ENCODE data around the gene KCNMA1.

KCNMA1 gene

DNA sequence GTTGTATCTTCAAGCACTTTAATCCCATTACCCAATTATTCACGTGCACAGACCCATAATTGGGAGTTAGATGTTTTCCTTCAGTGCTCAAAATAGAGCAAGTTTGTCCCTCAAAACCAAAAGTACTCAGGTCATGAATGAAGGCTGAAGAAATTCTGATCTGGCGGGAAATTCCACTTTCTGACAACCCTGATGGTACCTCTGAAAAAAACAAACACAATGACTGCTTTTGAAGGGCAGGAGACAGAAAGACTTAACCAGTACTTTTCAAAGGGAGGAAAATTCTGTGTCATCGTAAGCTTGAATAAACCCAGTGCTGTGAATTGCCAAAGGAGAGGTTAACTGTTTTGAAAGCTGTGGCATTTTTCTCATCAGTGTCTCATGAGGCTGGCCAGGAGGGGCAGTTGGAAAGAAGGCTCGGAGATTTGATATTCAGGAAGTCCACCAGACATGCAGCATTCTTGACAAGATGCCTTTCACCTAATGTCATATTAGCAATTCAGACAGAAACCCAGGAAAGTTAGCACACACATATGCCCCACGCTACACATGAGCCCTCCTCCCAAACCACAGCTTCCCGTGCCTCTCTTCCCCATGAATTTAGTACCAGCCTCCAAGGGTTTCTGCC, 347.0 kb downstream of the KCNMA1 start:
- H3K4me3 ChIP-seq (ENCODE audit: low read depth, low read length) = no peak overlapping the region
- TF ChIP-seq, protein P1, sequence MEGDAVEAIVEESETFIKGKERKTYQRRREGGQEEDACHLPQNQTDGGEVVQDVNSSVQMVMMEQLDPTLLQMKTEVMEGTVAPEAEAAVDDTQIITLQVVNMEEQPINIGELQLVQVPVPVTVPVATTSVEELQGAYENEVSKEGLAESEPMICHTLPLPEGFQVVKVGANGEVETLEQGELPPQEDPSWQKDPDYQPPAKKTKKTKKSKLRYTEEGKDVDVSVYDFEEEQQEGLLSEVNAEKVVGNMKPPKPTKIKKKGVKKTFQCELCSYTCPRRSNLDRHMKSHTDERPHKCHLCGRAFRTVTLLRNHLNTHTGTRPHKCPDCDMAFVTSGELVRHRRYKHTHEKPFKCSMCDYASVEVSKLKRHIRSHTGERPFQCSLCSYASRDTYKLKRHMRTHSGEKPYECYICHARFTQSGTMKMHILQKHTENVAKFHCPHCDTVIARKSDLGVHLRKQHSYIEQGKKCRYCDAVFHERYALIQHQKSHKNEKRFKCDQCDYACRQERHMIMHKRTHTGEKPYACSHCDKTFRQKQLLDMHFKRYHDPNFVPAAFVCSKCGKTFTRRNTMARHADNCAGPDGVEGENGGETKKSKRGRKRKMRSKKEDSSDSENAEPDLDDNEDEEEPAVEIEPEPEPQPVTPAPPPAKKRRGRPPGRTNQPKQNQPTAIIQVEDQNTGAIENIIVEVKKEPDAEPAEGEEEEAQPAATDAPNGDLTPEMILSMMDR (IDR thresholded peaks at IDR 0.05; ENCODE audit: low read depth, low read length) = no peak
- TF ChIP-seq POLR2A (IDR thresholded peaks at IDR 0.05; ENCODE audit: extremely low read depth, insufficient read length) (no peak), MYC (IDR thresholded peaks at IDR 0.05; ENCODE audit: low read depth, low read length) (no peak)
- TF ChIP-seq, protein P2, sequence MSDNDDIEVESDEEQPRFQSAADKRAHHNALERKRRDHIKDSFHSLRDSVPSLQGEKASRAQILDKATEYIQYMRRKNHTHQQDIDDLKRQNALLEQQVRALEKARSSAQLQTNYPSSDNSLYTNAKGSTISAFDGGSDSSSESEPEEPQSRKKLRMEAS (IDR thresholded peaks at IDR 0.05; ENCODE audit: low read depth, low read length) = no peak
- DNase-seq (ENCODE audit: low read depth) = no peak

DNA sequence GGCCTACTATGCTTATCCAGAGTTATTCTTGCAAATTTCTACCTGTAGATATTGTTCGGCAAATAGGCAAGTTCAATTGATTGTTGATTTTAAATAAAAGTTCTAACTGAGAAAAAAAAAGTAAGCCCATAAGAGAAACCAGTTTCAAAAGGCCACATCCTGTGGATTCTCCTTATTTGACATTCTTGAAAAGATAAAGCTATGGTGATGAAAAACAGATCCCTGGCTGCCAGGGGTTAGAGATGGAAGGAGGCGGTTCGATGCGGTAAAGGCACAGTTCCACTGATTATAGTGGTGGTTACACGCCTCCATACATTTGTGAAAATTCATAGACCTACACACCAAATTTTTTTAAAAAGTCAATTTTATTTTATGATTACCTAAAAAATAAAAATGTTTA, 347.8 kb downstream of the KCNMA1 start:
- no peak for DNase-seq (ENCODE audit: low read depth)
- TF ChIP-seq, protein P1 (IDR thresholded peaks at IDR 0.05; ENCODE audit: low read depth, low read length) = no peak
- TF ChIP-seq, protein P2 (IDR thresholded peaks at IDR 0.05; ENCODE audit: low read depth, low read length) = no peak
- TF ChIP-seq MYC (IDR thresholded peaks at IDR 0.05; ENCODE audit: low read depth, low read length) (no peak), POLR2A (IDR thresholded peaks at IDR 0.05; ENCODE audit: extremely low read depth, insufficient read length) (no peak)

DNA sequence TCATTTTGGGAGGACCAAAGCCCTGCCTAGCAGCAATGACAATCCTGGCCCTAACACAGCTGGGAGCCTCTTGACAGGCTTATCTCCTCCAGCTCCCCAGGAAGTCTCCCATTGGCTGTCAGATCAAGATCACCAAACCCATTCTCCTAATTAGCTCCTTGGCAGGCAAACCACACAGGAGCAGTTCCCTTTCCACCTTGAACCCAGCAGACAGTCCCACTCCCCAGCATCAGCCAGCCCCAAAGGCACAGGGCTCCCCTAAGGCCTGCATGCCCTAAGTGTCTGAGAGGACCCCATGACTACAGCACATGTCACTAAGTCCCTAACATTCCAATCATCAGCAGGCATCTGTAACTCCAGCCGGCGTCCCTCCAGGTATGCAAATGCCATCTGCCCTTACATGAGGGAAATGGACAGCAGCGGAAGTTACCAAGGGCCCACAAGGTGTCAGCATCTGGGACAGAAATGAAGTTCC, 348.5 kb downstream of the KCNMA1 start:
- no peak overlapping the region for H3K4me3 ChIP-seq (ENCODE audit: low read depth, low read length)
- TF ChIP-seq, protein P2 (IDR thresholded peaks at IDR 0.05; ENCODE audit: low read depth, low read length) = no peak
- TF ChIP-seq, protein P1 (IDR thresholded peaks at IDR 0.05; ENCODE audit: low read depth, low read length) = no peak
- TF ChIP-seq MYC (IDR thresholded peaks at IDR 0.05; ENCODE audit: low read depth, low read length) = no peak
- no peak for TF ChIP-seq POLR2A (IDR thresholded peaks at IDR 0.05; ENCODE audit: extremely low read depth, insufficient read length)

More for the DNA sequence above, 347.8 kb downstream of the KCNMA1 start:
- no peak overlapping the region for H3K4me3 ChIP-seq (ENCODE audit: low read depth, low read length)

DNA sequence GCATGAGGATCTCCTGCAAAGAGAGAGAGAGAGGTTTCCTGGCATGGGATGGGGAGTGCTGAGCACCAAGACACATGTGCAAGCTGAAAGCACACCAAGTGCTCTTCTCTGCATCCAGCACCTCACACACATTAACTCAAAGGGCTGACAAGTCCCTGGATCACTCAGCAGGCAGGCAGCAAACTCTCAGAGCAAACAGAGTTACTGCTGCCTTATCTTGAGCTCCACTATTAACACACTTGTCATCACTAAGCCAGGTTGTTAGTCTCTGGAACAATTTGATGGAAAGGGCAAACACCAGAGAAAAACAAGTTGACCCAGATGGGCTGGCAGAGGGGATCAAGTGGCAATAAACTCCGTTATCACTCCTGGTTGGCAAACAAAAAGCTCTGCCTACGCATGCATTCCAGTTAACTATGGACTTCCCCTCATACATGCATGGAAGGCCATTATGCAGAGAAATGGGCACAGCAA, 349.9 kb downstream of the KCNMA1 start:
- no peak for TF ChIP-seq POLR2A (IDR thresholded peaks at IDR 0.05; ENCODE audit: extremely low read depth, insufficient read length)
- TF ChIP-seq, protein P1 (IDR thresholded peaks at IDR 0.05; ENCODE audit: low read depth, low read length) = no peak
- no peak for TF ChIP-seq MYC (IDR thresholded peaks at IDR 0.05; ENCODE audit: low read depth, low read length)
- TF ChIP-seq, protein P2 (IDR thresholded peaks at IDR 0.05; ENCODE audit: low read depth, low read length) = no peak
- no peak for DNase-seq (ENCODE audit: low read depth)
- no peak overlapping the region for H3K4me3 ChIP-seq (ENCODE audit: low read depth, low read length)

More for the DNA sequence above, 348.5 kb downstream of the KCNMA1 start:
- no peak for DNase-seq (ENCODE audit: low read depth)

DNA sequence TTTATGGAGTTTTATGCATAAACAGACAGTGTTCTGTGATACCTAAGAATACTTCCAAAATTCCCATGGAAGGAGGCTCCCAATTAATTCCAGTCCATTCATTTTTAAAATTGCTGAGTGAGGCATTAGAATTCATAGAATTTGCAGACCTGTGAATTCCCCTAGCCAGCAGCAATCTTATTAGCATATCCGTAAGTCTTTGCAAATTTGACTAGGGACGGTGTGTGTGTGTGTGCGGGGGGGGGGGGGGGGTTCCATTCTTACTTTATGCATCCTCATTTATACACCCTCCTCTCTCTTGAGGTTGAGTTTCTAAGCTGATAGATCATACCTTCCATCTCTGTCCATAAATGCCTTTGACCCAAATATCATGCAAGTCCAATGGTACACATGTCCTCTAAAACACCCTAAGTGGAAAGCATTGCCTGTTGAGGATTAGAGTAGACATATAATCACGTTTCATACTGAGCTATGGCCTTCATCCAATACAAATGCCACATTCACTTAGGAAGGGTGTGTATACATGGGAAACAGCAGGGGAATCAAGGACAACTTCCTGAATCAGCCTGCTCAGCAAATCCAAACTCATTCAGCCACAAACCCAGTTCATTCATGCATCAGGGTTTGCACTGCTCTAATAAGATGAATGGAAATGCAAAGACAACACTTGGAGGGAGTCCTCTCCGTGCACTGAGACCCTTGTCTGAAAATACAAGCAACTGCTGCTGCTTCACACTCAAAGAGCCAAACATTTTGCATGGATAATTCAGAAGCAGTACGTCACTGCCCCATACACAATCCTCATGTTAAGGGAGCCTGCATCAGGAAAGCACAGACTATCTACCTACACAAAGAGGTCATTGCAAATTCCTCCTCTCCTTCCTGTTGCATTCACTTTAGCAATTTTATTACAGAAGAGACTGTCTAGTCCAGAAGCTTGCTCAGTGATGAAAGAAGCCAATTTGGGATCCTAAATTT, 350.8 kb downstream of the KCNMA1 start:
- TF ChIP-seq, protein P1 (IDR thresholded peaks at IDR 0.05; ENCODE audit: low read depth, low read length) = no peak
- TF ChIP-seq, protein P2 (IDR thresholded peaks at IDR 0.05; ENCODE audit: low read depth, low read length) = no peak
- TF ChIP-seq MYC (IDR thresholded peaks at IDR 0.05; ENCODE audit: low read depth, low read length) (no peak), POLR2A (IDR thresholded peaks at IDR 0.05; ENCODE audit: extremely low read depth, insufficient read length) (no peak)
- no peak for DNase-seq (ENCODE audit: low read depth)
- H3K4me3 ChIP-seq (ENCODE audit: low read depth, low read length) = no peak overlapping the region

All from NB4 (cell line).